Tongue (tissue), 2 donors: ENCODE results near the gene DCC. TPM values are rescaled to one million over a fixed set of nuclear protein-coding genes. Genes with fewer than 3 reads are reported as not detected.

Experiments
- DNase-seq: peaks from one replicate; pipeline ENCODE4 v3.0.0-alpha.2; 2015
- total RNA-seq: library from RNA; depleted of rRNA; stranded (reverse); fragments of >200 nt; gene quantifications from one replicate; pipeline ENCODE4 v1.2.3, GENCODE V29; 2014

Gene DCC
- total RNA-seq, 1 donor from 2014 or later: 5.5 TPM

DNA sequence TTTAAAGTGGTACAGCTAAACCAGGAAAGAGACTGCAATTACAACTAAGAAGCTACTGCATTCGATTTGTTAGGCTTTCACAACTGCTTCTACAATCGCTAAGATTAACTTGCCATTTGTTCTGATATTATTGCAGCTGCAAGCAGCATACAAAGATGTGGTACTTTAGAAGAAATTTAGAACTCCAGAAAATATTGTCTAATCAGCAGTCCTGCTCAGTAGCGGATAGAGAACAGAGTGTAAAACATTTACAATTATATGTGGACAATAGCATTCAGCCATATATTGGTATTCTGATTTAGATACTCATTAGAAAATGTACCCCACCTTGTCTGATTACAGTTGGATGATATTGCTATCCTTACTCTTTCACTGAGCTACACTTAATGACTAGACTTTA lies 265.3 kb downstream of the DCC start:
- no peak for DNase-seq

- DNase-seq: no peak
These were observed 268.0 kb downstream of the DCC start for GRCh38 chr18:52607985-52608384.

- no peak for DNase-seq
These were observed 270.6 kb downstream of the DCC start for GRCh38 chr18:52610451-52611115.

GRCh38 chr18:52612406-52612805 lies 272.4 kb downstream of the DCC start:
- DNase-seq: no peak

DNA sequence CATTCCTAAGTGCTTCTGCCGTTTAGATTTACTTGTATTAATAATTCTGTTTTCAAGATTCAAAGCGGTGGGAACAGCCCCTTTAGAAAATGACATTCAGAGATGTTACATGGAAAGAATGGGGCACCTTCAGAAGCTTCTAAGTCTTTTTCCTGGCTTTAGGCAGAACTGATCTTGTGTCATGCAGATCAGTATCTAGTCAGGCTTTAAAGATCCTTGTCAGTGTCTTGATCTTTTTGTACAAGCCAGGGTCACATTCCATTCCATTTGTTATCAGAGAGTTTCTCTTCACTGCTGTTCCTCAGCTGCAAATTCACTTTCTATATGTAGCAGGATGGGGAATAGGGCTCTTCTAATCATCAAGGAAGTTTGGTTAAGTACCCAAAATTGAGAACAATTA lies 275.3 kb downstream of the DCC start:
- DNase-seq: no peak

GRCh38 chr18:52615943-52616342 lies 275.9 kb downstream of the DCC start:
- no peak for DNase-seq

DNA sequence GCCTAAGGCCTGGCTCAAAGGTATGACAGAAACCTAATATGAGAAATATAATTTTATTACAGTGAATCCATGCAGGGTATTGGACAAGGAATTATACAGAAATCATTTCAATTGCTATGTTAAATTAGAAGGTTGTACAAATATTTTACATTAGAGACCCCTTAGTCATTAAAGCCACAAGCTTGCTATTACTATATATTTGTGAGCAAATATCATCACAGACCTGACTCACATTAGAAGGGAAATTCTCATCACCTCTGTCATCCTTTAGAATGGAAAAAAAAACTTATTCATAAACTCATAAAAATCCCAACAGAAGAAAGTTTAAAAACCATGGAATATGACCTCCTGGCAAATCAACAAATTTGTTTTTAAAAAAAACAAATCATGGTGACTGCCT lies 277.9 kb downstream of the DCC start:
- no peak for DNase-seq

GRCh38 chr18:52620926-52621439 lies 281.0 kb downstream of the DCC start:
- DNase-seq: no peak

- no peak for DNase-seq
These were observed 284.7 kb downstream of the DCC start for GRCh38 chr18:52624702-52625101.

GRCh38 chr18:52636536-52636935 lies 296.5 kb downstream of the DCC start:
- no peak for DNase-seq

GRCh38 chr18:52648201-52648600 lies 308.2 kb downstream of the DCC start:
- no peak for DNase-seq

DNA sequence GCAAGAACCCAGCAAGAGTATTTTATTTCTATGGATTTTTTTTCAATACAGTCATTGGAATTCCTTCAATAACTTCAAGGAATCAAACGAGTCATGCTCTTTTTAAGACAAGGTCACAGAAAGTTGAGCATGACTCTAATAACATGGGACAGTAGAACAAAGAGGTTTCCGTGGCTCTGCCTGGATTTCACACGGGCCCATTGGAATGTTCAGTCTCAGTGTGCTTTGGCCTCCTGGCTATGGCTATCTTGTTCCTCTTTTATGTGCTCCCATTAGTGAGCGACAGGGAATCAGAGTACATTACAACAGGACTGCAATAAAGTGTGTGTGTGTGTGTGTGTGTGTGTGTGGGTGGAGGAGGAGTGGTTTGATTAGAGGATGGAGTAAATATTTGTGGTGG lies 312.4 kb downstream of the DCC start:
- no peak for DNase-seq

- no peak for DNase-seq
These were observed 317.2 kb downstream of the DCC start for GRCh38 chr18:52657043-52657805.

DNA sequence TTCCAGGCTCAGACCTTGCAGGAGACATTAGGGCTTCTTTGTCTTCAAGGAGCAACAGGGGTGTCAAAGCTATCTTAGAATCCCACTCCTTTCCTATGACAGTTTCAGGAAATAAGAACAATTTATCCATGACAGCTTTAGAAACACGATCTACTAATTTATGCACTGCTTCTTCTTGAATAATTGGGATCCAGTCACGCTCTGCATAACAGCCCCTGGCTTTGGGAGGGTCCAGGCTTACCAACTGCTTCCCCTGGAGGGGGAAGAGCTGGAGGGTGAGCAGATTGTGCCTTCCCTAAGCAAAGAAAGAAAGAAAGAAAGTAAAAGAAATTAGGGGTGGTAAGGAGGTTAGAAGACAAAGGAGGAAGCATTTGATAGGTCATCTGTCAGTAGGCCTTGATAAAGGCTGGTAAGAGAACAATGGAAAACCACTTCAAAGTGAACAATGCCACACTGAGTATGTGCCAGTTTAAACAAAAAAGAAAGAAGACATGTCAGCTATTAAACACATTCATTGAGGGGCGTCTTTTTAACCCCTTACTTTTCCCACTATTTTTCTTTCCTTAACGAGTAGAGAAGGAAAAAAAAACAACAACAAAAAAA lies 327.6 kb downstream of the DCC start:
- no peak for DNase-seq

DNA sequence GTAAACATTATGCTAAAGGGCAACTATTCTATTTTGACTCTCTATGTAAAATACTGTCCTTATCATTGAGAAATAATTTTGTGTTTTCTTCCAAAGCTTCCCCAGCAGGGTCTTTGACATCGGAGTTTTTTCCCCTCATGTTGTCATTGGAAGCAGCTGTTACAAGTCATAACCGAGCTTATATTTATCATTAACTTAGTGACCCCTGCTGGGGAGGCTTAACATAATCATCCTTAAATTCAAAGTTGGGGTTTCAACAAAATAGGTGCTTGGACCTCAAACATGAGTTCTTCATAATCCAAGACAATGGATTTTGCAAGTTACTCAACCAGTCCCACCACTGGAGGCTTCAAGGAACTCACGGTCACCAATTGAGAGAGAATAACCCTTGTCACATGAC lies 330.9 kb downstream of the DCC start:
- DNase-seq: peak; percentile 45

GRCh38 chr18:52678034-52678433 lies 338.0 kb downstream of the DCC start:
- no peak for DNase-seq

- DNase-seq: no peak
These were observed 338.6 kb downstream of the DCC start for GRCh38 chr18:52678551-52678950.

DNA sequence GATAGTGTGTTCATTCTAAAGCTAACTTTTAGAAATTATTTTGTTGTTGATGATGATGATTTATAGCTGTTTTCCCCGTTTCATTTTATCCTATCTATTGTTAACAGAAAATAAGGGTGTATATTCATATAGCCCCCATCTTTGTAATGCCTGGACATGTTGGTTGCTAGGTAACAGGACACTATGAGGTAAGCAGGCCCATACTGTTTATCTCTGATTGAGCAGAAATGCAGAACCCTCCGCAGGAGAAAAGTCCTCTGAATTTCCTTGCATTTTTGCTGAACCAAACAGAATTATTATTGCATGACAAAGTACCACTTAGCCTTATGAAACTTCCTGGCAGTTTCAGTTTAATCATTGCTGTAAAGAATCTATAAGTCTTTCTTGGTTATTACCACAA lies 339.4 kb downstream of the DCC start:
- DNase-seq: no peak

DNA sequence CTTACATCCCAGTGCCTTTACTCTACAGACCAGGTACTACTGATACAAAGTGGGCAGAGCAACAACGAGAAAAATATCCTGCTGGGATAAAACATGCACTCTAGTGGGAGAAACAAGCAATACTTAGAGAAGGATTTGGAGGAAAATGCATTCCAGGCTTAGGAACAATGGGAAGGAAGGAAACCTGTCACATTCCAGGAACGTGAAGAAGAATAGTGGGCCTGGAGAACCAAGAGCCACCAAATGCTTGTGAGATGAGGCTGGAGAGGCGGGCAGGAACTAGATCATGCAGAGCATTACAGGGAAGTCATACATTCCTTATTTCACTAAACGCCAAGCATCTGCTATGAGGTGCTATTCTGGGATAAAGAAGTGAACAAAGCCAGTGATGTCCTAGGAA lies 342.3 kb downstream of the DCC start:
- DNase-seq: no peak

DNA sequence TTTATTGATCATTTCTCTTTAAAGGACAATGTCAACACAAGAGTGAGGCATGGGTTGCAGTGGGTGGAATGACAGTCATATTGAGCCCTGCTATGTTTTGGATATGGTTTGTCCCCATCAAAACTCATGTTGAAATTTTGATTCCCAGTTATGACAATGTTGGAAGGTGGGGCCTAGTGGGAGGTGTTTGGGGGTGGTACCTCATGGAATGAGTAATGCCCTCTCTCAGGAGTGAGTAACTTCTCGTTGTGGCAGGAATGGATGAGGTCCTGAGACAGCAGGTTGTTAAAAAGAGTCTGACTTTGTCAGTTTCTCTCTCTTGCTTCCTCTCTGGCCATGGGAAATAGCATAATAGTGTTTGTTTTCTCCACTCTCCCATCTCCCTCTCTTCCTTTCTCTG lies 345.3 kb downstream of the DCC start:
- DNase-seq: no peak

DNA sequence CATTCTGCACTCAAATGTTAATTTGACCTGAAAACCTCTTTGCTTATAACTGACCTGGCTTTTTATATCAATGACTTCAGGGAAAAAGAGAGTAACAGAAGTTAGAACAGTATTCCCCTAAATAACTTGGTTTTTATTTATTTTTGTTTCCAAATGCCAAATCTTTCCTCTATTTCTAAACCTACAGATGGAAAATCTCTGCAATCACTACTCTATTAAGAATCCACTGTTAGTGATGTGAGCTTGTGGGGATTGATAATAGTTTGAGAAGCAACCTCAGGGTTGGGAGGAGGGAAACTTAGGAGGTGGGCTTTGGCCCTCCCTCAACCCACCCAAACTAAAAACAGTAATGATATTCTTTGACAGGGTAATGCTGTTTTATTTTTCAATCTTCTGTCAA lies 351.8 kb downstream of the DCC start:
- no peak for DNase-seq

GRCh38 chr18:52694804-52695203 lies 354.8 kb downstream of the DCC start:
- peak; percentile 3 for DNase-seq

DNA sequence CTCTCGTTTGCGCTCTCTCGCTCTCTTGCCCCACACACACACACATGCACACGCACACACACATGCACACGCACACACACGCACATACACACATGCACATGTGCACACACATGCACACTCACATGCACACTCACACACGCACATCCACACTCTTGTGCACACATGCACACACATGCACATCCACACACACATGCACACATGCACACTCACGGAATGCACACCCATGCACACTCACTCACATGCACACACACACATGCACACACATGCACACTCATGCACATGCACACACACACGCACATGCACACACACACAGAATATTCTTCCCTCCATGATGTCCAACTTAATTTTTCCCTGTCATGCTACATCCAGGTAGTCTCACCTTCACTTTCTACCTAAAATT lies 360.1 kb downstream of the DCC start:
- no peak for DNase-seq

- no peak for DNase-seq
These were observed 360.8 kb downstream of the DCC start for GRCh38 chr18:52700816-52701215.
